D721Med (cell line): ENCODE data around the gene LILRB5.
"Not testable (repeated sequence)": the region's sequence is repeated elsewhere in the genome, so short reads cannot be mapped to it uniquely, and the experiment has no call there.

Experiments used
- DNase-seq: peaks from one replicate; pipeline ENCODE4 v3.0.0; 2011; ENCODE audit warnings: low spot score; ENCODE audit not compliant: insufficient read length
- FAIRE-seq: peaks from 2 replicates; lab custom pipeline; 2011; peaks lifted over from hg19 to GRCh38; lab: Jason Lieb, UNC
- TF ChIP-seq, protein P1 (sequence below): IDR thresholded peaks from 2 replicates; pipeline ENCODE4 v1.5.1; 2012; ENCODE audit warnings: mild to moderate bottlenecking, control low read depth; ENCODE audit not compliant: insufficient read depth; ENCODE audit errors: missing control alignments

The LILRB5 gene

DNA sequence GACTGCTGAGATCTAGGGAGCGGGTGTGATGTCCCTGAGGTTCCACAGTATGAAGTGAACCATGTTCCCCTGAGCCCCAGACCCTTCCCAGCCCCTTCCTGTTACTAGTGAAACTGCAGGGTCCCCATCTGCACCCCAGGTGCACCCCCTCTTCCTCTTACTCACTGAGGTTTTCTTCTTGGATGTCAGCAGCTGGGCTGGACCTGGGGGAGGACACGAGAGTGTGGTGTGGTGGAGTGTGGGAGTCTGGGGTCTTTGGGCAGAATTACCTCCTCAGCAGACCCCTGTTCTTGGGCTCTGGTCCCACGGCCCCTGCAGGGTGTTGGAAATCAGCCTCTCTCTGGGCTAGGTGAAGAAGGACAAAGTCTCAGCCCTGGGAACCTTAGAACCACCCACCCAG, 11.1 kb downstream of the LILRB5 start:
- FAIRE-seq = no peak
- DNase-seq = no peak
- TF ChIP-seq, protein P1, sequence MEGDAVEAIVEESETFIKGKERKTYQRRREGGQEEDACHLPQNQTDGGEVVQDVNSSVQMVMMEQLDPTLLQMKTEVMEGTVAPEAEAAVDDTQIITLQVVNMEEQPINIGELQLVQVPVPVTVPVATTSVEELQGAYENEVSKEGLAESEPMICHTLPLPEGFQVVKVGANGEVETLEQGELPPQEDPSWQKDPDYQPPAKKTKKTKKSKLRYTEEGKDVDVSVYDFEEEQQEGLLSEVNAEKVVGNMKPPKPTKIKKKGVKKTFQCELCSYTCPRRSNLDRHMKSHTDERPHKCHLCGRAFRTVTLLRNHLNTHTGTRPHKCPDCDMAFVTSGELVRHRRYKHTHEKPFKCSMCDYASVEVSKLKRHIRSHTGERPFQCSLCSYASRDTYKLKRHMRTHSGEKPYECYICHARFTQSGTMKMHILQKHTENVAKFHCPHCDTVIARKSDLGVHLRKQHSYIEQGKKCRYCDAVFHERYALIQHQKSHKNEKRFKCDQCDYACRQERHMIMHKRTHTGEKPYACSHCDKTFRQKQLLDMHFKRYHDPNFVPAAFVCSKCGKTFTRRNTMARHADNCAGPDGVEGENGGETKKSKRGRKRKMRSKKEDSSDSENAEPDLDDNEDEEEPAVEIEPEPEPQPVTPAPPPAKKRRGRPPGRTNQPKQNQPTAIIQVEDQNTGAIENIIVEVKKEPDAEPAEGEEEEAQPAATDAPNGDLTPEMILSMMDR = no peak

DNA sequence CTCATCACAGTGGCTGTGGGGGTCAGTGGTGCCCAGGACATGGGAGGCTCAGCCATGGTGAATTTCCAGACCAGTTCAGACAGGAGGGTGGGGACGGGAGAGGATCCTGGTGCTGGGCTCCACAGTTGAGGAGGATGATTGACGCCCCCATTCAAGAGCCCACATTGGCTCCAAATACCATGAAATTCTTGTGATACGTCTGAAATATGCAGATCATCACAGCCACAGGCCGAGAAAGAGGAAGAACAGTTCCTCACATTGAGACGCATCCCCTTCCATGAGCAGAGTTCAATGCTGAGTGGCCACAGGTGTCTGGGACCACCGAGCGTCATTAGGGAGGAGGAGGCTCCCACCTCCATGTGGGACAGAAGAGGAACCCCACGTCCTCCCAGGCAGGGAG, 13.3 kb downstream of the LILRB5 start:
- DNase-seq, FAIRE-seq: not testable (repeated sequence)

DNA sequence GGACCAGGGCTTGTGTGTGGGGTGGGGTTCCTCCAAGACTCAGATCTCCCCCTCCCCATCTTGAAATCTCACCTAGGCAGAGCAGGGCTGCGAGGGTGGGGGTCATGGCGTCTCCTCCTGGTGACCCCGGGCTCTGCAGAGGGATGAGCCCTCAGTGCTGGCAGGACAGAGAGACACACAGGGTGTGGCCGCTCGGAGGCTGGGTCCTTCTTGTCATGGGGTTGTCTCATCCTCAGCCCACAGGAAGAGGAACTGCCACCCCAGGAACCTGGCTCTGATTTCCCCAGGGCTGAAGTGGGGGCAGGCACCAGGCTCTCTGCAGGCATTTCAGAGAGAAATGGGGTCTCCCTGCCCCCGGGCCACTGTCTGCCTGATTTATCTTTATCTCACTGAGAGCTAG, 14.4 kb downstream of the LILRB5 start, which contains the start of gene LILRA6:
Gene LILRA6 (minus strand): TSS at position 145 of the 400 bp plus-strand sequence.
- DNase-seq = not testable (repeated sequence)

DNA sequence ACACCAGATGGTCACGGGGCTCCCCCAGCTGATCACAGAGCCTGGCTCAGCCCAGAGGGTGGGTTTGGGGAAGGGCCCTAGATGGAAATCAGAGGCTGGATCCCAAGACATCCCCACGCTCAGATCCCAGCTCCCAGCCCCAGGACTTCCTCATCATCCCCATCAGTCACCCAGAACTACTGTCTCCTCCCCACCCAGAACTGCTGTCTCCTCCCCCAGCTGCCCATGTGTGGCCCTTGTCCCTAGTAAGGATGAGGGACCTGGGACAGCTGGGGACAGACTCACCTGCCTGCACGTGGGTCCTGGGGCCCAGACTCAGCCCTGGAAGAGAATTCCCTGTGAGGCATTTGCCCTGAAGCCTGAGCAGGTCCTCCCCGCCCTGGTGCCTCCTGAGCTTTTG, 14.8 kb downstream of the LILRB5 start:
- not testable (repeated sequence) for FAIRE-seq, DNase-seq

More for the DNA sequence above, 14.4 kb downstream of the LILRB5 start, which contains the start of gene LILRA6:
- FAIRE-seq = not testable (repeated sequence)

DNA sequence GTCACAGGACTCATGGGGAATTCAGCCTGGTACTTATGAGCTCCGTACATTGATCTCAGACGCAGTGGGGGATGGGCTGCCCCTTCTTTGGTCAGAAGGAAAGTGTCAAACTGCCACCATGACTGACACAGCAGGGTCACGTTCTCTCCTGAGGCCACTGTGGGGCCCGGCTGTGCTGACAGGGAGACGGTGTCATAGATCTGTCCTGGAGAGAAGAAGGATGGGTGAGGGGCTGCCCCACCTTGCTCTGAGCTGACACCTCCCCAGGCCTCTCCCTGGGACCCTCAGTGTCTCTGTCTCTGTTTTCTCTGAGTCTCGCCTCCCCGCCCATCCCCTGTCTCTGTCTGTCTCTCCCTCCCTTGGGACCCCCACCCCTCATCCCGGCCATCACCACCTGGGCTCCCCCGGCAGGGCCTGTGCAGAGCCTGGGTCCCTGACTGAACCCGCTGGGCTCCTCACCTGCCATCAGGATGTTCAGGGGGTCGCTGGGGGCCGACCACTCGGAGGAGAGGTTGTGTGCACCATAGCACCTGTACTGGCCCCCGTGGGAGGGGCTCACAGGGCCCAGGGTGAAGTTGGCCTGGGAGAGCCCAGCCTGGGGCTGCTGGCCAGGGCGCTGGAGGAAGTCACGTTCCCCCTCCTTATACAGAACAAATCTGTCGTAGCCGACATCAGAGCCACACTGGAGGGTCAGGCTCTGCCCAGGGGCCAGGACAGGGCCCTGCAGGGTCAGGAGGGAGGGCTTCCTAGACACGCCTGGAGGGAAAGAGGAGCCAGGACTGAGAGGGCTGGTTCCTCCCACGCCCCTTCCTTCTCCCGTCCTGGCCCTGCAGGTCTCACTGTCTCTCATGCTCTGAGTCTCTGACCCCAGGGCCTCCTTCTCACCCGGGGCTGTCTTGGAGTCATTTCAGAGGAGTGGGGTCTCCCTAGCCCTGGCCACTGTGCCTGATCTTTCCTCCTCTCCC, 16.4 kb downstream of the LILRB5 start:
- not testable (repeated sequence) for DNase-seq, FAIRE-seq

DNA sequence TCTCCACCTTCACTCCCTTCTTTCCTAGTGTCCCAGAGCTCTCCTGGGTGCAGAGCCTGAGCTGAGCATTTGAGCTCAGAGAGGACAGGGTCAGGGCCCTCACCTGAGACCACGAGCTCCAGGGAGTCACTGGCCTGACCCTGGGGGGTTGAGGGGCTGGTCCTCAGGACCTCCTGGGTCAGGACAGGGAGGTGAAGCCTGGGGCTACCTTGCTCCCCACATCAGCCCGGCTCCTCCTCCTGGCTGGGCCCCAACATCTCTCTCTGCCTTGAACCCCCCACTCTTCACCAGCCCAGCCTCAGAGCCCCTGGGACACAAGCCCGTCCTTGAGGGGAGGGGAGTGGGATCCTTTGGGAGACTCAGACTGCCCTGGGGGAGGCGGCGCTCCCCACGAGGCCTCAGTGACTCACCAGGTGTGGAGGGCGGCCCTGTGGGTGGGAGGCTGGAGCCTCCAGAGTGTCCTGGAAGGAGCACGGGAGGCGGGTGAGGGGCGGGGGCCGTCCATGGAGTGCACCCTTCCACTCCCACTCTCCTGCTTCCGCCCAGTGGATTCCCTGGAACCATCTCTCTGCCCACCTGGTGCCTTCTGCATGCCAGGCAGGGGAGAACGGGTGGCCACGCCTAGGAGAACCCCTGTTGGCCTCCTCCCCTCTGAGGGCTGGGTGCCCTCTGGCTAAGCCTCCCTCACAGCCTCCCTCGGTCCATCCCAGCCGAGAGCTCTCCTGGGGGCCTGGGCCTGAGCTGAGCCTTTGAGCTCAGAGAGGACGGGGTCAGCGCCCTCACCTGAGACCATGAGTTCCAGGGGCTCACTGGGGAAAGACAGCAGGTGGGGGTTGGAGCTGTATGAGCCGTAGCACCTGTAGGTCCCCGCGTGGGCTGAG, 17.3 kb downstream of the LILRB5 start:
- not testable (repeated sequence) for DNase-seq, FAIRE-seq

DNA sequence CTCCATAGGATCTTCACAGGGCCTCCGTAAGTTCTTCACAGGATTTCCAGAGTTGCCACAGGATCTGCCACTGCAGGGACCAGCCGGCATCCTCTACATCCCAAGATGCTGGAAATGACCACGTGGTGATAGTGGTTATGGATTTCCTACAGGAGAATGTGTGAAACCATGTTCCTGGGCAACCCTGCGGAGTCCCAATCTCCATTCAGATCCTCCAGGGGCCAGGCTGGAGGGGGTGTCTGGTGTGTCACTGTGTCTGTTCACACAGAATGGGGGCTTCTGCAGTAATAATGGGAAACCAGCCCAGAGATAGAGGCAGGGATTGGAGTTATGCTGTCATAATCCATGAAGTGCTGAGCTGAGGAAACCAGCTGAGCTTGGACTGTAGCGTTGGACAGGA, 23.1 kb downstream of the LILRB5 start:
- no peak for FAIRE-seq
- no peak for DNase-seq
- TF ChIP-seq, protein P1 = no peak

DNA sequence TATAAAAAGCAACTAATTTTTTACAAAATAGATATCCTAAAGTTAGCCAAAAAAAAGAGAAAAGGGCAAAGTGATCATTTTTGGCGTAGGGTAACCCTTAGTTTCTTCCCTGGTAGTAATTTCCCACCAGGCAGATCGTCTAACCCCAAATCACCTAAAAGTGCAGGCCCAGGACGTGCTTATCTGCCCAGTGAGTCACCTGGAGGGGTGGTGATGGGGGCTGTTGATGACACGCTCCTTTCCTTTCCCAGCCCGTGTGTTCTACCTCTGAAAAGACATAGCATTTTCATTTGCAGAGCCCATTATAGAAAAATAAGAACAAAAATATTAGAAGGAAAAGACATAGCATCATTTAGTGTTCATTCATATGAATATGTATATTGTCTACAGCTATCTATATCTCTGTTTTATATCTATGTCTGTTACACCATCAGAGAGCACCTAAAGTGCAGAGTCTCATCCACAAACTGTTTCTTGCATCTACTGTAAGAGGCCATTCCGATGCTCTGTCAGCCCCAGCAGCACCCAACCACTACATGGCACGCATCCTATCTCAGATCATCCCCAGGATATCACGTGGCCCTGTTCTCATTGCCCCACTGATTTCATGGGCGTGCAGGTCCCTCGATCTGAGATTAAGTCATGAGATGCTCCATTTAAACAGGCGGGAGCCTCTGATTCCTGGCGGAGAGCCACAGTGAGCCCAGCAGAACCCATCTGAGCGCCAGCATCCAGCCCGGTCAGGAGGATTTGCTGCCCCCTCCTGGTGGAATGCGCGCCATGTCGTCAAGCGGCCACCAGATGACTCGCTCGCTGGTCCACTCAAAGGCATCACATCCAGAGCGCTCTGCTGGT, 25.8 kb downstream of the LILRB5 start:
- DNase-seq = no peak
- TF ChIP-seq, protein P1 = peak; percentile 85
- FAIRE-seq = no peak

DNA sequence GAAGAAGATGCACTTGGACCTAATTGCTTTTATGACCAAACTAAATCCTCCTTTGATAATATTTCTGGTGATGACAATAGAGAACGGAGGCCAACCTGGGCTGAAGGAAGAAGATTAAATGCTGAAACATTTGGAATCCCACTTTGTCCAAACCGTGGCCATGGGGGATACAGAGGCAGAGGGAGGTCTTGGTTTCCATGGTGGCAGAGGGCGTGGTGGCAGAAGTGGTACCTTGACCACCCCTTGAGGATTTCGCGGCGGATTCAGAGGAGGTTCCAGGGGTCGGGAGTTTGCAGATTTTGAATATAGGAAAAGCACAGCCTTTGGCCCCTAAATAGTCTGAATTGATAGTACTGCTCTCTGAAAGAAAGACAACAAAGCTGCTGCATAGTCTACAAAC, 27.0 kb downstream of the LILRB5 start:
- TF ChIP-seq, protein P1 = no peak
- FAIRE-seq (no peak), DNase-seq (no peak)
